ENCODE data around the gene TOM1L1.

DNA sequence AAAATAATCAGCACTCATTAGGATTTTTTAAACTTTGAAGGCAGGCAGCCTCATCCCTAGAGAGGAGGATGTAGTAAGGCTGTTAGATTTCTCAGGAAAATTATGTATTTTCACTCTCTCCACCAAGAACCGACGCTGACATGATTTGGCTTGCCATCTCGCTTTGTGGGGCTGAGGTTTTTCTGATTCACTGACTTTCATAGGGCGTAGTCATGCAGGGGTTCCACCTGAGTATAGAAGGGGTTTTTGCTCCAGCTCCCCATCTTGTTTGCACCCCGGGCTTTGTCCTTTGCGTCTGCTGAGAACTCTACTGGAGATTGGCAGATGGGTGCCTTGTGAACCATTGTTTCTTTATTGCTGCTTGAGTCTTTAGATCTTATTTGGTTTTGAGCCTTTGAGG is 20.2 kb downstream of the TOM1L1 start:
- TF ChIP-seq TAF1 (IDR thresholded peaks at IDR 0.05; ENCODE audit: borderline replicate concordance, insufficient read depth, low read length) (no peak), POLR2AphosphoS5 (IDR thresholded peaks at IDR 0.05; ENCODE audit: low read depth, low read length) (no peak), SIN3A (IDR thresholded peaks at IDR 0.05; ENCODE audit: borderline replicate concordance, insufficient read depth, low read length) (no peak), FOXP2 (optimal IDR thresholded peaks at IDR 0.05; ENCODE audit: borderline replicate concordance, extremely low read depth, extremely low read length, insufficient read depth) (no peak)
- TF ChIP-seq, protein P1, sequence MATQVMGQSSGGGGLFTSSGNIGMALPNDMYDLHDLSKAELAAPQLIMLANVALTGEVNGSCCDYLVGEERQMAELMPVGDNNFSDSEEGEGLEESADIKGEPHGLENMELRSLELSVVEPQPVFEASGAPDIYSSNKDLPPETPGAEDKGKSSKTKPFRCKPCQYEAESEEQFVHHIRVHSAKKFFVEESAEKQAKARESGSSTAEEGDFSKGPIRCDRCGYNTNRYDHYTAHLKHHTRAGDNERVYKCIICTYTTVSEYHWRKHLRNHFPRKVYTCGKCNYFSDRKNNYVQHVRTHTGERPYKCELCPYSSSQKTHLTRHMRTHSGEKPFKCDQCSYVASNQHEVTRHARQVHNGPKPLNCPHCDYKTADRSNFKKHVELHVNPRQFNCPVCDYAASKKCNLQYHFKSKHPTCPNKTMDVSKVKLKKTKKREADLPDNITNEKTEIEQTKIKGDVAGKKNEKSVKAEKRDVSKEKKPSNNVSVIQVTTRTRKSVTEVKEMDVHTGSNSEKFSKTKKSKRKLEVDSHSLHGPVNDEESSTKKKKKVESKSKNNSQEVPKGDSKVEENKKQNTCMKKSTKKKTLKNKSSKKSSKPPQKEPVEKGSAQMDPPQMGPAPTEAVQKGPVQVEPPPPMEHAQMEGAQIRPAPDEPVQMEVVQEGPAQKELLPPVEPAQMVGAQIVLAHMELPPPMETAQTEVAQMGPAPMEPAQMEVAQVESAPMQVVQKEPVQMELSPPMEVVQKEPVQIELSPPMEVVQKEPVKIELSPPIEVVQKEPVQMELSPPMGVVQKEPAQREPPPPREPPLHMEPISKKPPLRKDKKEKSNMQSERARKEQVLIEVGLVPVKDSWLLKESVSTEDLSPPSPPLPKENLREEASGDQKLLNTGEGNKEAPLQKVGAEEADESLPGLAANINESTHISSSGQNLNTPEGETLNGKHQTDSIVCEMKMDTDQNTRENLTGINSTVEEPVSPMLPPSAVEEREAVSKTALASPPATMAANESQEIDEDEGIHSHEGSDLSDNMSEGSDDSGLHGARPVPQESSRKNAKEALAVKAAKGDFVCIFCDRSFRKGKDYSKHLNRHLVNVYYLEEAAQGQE (IDR thresholded peaks at IDR 0.05; ENCODE audit: insufficient read depth in 1 of 2, low read depth in 2 of 2, low read length in 2 of 2) = no peak
